K562 (cell line): ENCODE results near the gene CD84. TPM values are rescaled to one million over a fixed set of nuclear protein-coding genes. Genes with fewer than 3 reads are reported as not detected.
A peak's percentile ranks its signal among the peaks of the same experiment; 100 is the strongest.

Experiments
- ATAC-seq: fragments of 200-7000 bp; cut with Tn5 transposase; 3 replicates; pipeline ENCODE4 v1.9.1; 2020; ENCODE audit warnings: moderate library complexity
- BruUV-seq: library from RNA; stranded (reverse); fragments of 400-500 nt; replicated peaks from 2 replicates; lab custom pipeline; 2021; lab: Mats Ljungman, UMichigan
- CTCF ChIA-PET: fragments of 300-600 bp; formaldehyde crosslinking; extraction: SDS; loops from one replicate; lab custom pipeline; 2021; ENCODE audit warnings: low intra/inter-chr PET ratio; lab: Yijun Ruan, JAX
- POLR2A ChIA-PET: fragments of 300-600, 350-650 bp; sonication (Branson Sonifier 250); formaldehyde crosslinking; extraction: SDS; loops from one replicate; lab custom pipeline; 2021; ENCODE audit warnings: antibody characterized with exemption, inconsistent platforms; lab: Yijun Ruan, JAX
- DNase-seq, 4 experiments: peaks; one replicate each; pipeline versions ENCODE4 v3.0.0 to v3.0.0-alpha.2; 2011 to 2018; ENCODE audit warnings: low spot score in 3 of 4, mixed read lengths in 3 of 4; ENCODE audit errors: extremely low read depth in 1 of 4
- FAIRE-seq: peaks from 2 replicates; lab custom pipeline; 2011; peaks lifted over from hg19 to GRCh38; lab: Jason Lieb, UNC
- H2AFZ ChIP-seq: 2 replicates; pipeline ENCODE4 v1.6.0; 2011; ENCODE audit warnings: low read depth, low read length, control low read depth, inconsistent platforms
- H3K27ac ChIP-seq: fragments of 200-600 bp; 3 replicates; pipeline ENCODE4 v1.8.0; 2011; ENCODE audit warnings: low read depth, mild to moderate bottlenecking, control low read depth, inconsistent platforms, low read length, moderate library complexity, mixed read lengths; ENCODE audit errors: extremely low read depth
- H3K27me3 ChIP-seq, 2 experiments: fragments of 300-600 bp in 1 of 2; 2 replicates in 1 of 2; 3 replicates in 1 of 2; pipeline versions ENCODE4 v1.6.0 to v1.8.0; 2011; ENCODE audit warnings: inconsistent platforms in 2 of 2, low read length in 2 of 2, mild to moderate bottlenecking in 1 of 2, mixed read lengths in 1 of 2, moderate library complexity in 1 of 2; ENCODE audit not compliant: control insufficient read depth in 2 of 2, insufficient read depth in 2 of 2
- H3K36me3 ChIP-seq: fragments of 300-600 bp; 3 replicates; pipeline ENCODE4 v1.8.0; 2011; ENCODE audit warnings: mild to moderate bottlenecking, low read length, inconsistent platforms; ENCODE audit not compliant: control insufficient read depth, insufficient read depth
- H3K4me1 ChIP-seq, 2 experiments: fragments of 200-600 bp in 1 of 2; replicated peaks in 1 of 2; 2 replicates in 1 of 2; 3 replicates in 1 of 2; pipeline versions ENCODE4 v1.5.1 to v1.8.0; 2011; ENCODE audit warnings: inconsistent platforms in 2 of 2, low read length in 2 of 2, mild to moderate bottlenecking in 1 of 2, mixed read lengths in 1 of 2, moderate library complexity in 1 of 2; ENCODE audit not compliant: control insufficient read depth in 2 of 2, insufficient read depth in 2 of 2
- H3K4me2 ChIP-seq: 2 replicates; pipeline ENCODE4 v1.6.1; 2011; ENCODE audit warnings: low read length, control low read depth, inconsistent platforms, mixed read lengths; ENCODE audit not compliant: insufficient read depth
- H3K4me3 ChIP-seq: fragments of 200-600 bp; sonication (generic), shearing (Covaris generic); 2 replicates; pipeline ENCODE4 v1.5.1; 2016; ENCODE audit warnings: control low read depth, inconsistent platforms
- H3K79me2 ChIP-seq: fragments of 200-600 bp; 3 replicates; pipeline ENCODE4 v1.8.0; 2011; ENCODE audit warnings: low read length, inconsistent platforms; ENCODE audit not compliant: control insufficient read depth, insufficient read depth
- H3K9ac ChIP-seq, 2 experiments: 2 replicates each; pipeline versions ENCODE4 v1.6.0 to v1.6.1; 2011; ENCODE audit warnings: low read depth in 2 of 2, low read length in 2 of 2, control low read depth in 1 of 2, inconsistent platforms in 1 of 2, mild to moderate bottlenecking in 1 of 2, mixed read lengths in 1 of 2; ENCODE audit not compliant: insufficient read depth in 1 of 2
- H3K9me1 ChIP-seq: one replicate; pipeline ENCODE4 v1.6.0; 2011; ENCODE audit warnings: inconsistent platforms, mild to moderate bottlenecking, low read length, moderate library complexity; ENCODE audit not compliant: control insufficient read depth, insufficient read depth
- H3K9me3 ChIP-seq: replicated peaks from 2 replicates; pipeline ENCODE4 v1.5.1; 2011; ENCODE audit warnings: low read depth, low read length, inconsistent platforms; ENCODE audit not compliant: control insufficient read depth, insufficient read depth
- H4K20me1 ChIP-seq: replicated peaks from 2 replicates; pipeline ENCODE4 v1.6.1; 2011; ENCODE audit warnings: low read length, inconsistent platforms, mixed read lengths; ENCODE audit not compliant: control insufficient read depth, insufficient read depth
- CEBPZ ChIP-seq: fragments of 150-350 bp; IDR thresholded peaks from 2 replicates; pipeline ENCODE4 v1.6.1; 2014; ENCODE audit warnings: low read depth, mild to moderate bottlenecking, low read length, borderline replicate concordance
- CTBP1 ChIP-seq: fragments of 450-650 bp; IDR thresholded peaks from 2 replicates; pipeline ENCODE4 v1.6.1; 2016; ENCODE audit warnings: borderline replicate concordance
- ELF1 ChIP-seq: fragments of 200-800 bp; sonication (Bioruptor generic); IDR thresholded peaks from 2 replicates; pipeline ENCODE4 v1.6.1; 2016; ENCODE audit warnings: missing genetic modification characterization, missing compliant biosample characterization
- FOXK2 ChIP-seq, 2 experiments: fragments of 450-650 bp; IDR thresholded peaks in 1 of 2; conservative IDR thresholded peaks in 1 of 2; 2 replicates each; pipeline ENCODE4 v1.6.1; 2016; ENCODE audit warnings: low read depth in 2 of 2, mild to moderate bottlenecking in 1 of 2
- GTF2B ChIP-seq: IDR thresholded peaks from 2 replicates; pipeline ENCODE4 v1.6.1; 2011; ENCODE audit not compliant: insufficient read length; ENCODE audit errors: extremely low read depth
- RCOR1 ChIP-seq, 2 experiments: IDR thresholded peaks; 2 replicates each; pipeline ENCODE4 v1.6.1; 2012; ENCODE audit warnings: low read depth in 2 of 2, low read length in 2 of 2, borderline replicate concordance in 1 of 2, improper control_type of control experiment in 1 of 2
- ZNF12 ChIP-seq: sonication (generic); formaldehyde crosslinking; IDR thresholded peaks from 2 replicates; pipeline ENCODE4 v1.4.0; 2020; ENCODE audit warnings: mild to moderate bottlenecking, missing genetic modification reagents
- ZNF23 ChIP-seq: fragments of 250-450 bp; sonication (Bioruptor Pico); IDR thresholded peaks from 2 replicates; pipeline ENCODE4 v1.4.0; 2020; ENCODE audit warnings: mild to moderate bottlenecking
- ZNF57 ChIP-seq: fragments of 450-650 bp; formaldehyde crosslinking; IDR thresholded peaks from 2 replicates; pipeline ENCODE4 v1.4.0; 2020; ENCODE audit warnings: mild to moderate bottlenecking, moderate library complexity
- ZNF766 ChIP-seq: fragments of 200-800 bp; sonication (Bioruptor generic); conservative IDR thresholded peaks from 2 replicates; pipeline ENCODE4 v1.6.1; 2016; ENCODE audit warnings: missing genetic modification characterization, missing compliant biosample characterization
- WGBS: fragments of 100-300 bp; shearing (Covaris generic); methylation state at CpG from one replicate; pipeline ENCODE4 v1.1.6; 2016; ENCODE audit warnings: low coverage, mixed read lengths; ENCODE audit not compliant: insufficient coverage; ENCODE audit errors: missing lambda C conversion rate; 5-methylcytosine and 5-hydroxymethylcytosine counted together
- in situ Hi-C: fragments of 300-500 bp; cut with MboI; formaldehyde crosslinking; loops from 4 replicates; pipeline ENCODE4 v1.15.0; 2018; ENCODE audit warnings: inconsistent platforms, mixed read lengths
- intact Hi-C: fragments of 100-400 bp; cut with micrococcal nuclease; formaldehyde crosslinking; loops from 2 replicates; pipeline ENCODE4 v1.14.2; 2022
- polyA plus RNA-seq, 8 experiments: library from polyadenylated mRNA; depleted of rRNA in 4 of 8; stranded (reverse) in 5 of 8; unstranded in 3 of 8; fragments of >200 nt; fragmentation: Nextera tagmentation in 2 of 8; fragmentation: Illumina TruSeq in 1 of 8; extraction: Ambion mirVana in 2 of 8; extraction: Trizol in 1 of 8; gene quantifications; 2 replicates each; pipeline versions ENCODE4 v1.2.1 to v1.2.3, GENCODE V29; 2011 to 2014; ENCODE audit warnings: inconsistent platforms in 1 of 8, missing spikeins in 1 of 8
- total RNA-seq, 7 experiments: library from RNA; depleted of rRNA in 6 of 7; stranded (reverse); fragments of >200 nt in 6 of 7; fragmentation: Illumina TruSeq in 2 of 7; extraction: Trizol in 2 of 7; gene quantifications; 2 replicates each; pipeline versions ENCODE4 v1.2.1 to v1.2.3, GENCODE V29; 2011 to 2021; ENCODE audit warnings: low replicate concordance in 1 of 7

Gene CD84
- total and polyA plus RNA-seq, 9 of the 15 experiments (the other 6 are each of a cell fraction or from before 2014, with no cell fraction given), result 0.82 to 6.8 (median 2.0) TPM

- POLR2A ChIA-PET, result interaction anchor here (0.9 kb wide), 1 partner anchor 10 kb away, joined by 3 read pairs; no protein-coding TSS in a partner anchor
- no peak overlapping the region for H3K9ac ChIP-seq
- DNase-seq (no peak), FAIRE-seq (no peak), ATAC-seq (no peak)
- no peaks in the 10 kb centered on the region for H3K79me2 ChIP-seq
- 14% methylated on average over 2 of the region's 2 CpGs for WGBS
- H4K20me1 ChIP-seq, result no peaks in the 10 kb centered on the region
- TF ChIP-seq ZNF57 (CRISPR knock-in tag) (no peak), CTBP1 (peak; percentile 55; the same call in 1 of the 2 replicates), RCOR1 (IDR thresholded peaks at IDR 0.05; ENCODE audit: borderline replicate concordance in 1 of 2, low read depth in 2 of 2, low read length in 2 of 2) (0 out of 4 replicates have a peak, but pooled peaks of 1 of the 2 experiments have one; percentile 3)
- CTCF ChIA-PET, result no interaction called here
- H3K9me1 ChIP-seq, result no peaks in the 10 kb centered on the region
- no peak overlapping the region for H3K4me2 ChIP-seq
- no peaks in the 10 kb centered on the region for H3K36me3 ChIP-seq
- no peak overlapping the region for H3K4me3 ChIP-seq
- no peak overlapping the region for H2AFZ ChIP-seq
- in situ Hi-C loops, result no loop called here
- no TSS peak for BruUV-seq
- H3K4me1 ChIP-seq, result 0 out of 5 replicates have a peak, but pooled peaks cover 0 to 4% of the 10 kb centered on the region in 2 experiments
- intact Hi-C loops, result no loop called here
- peaks cover 4% of the 10 kb centered on the region; the same call in 1 of the 2 replicates for H3K9me3 ChIP-seq
- H3K27ac ChIP-seq, result no peak overlapping the region
- no peaks in the 10 kb centered on the region for H3K27me3 ChIP-seq
These were observed 86.7 kb downstream of the CD84 start for GRCh38 chr1:160492617-160493016.

GRCh38 chr1:160491981-160492380 lies 87.3 kb downstream of the CD84 start:
- Histone ChIP-seq H3K9me1 (no peaks in the 10 kb centered on the region), H3K4me2 (no peak overlapping the region), H3K9me3 (peaks cover 4% of the 10 kb centered on the region; the same call in 1 of the 2 replicates), H3K4me3 (no peak overlapping the region), H3K27me3 (no peaks in the 10 kb centered on the region), H2AFZ (no peak overlapping the region), H3K36me3 (no peaks in the 10 kb centered on the region), H3K4me1 (0 out of 5 replicates have a peak, but pooled peaks cover 0 to 4% of the 10 kb centered on the region in 2 experiments), H3K9ac (no peak overlapping the region), H4K20me1 (no peaks in the 10 kb centered on the region), H3K79me2 (no peaks in the 10 kb centered on the region), H3K27ac (no peak overlapping the region)
- intact Hi-C loops, result no loop called here
- FAIRE-seq (no peak), ATAC-seq (no peak), DNase-seq (no peak)
- BruUV-seq, result no TSS peak
- ChIA-PET POLR2A (interaction anchor here (0.9 kb wide), 1 partner anchor 9 kb away, joined by 3 read pairs; no protein-coding TSS in a partner anchor), CTCF (interaction anchor here (0.6 kb wide), 1 partner anchor 1563 kb away, joined by 3 read pairs; no protein-coding TSS in a partner anchor)
- WGBS, result 71% methylated on average over 3 of the region's 3 CpGs
- in situ Hi-C loops, result no loop called here
- TF ChIP-seq ZNF23 (no peak), GTF2B (no peak), ELF1 (tag) (no peak), CEBPZ (no peak), ZNF12 (CRISPR knock-in tag) (no peak), FOXK2 (conservative IDR thresholded peaks at IDR 0.05 in 1 of 2, IDR thresholded peaks at IDR 0.05 in 1 of 2; ENCODE audit: low read depth in 2 of 2) (no peak), ZNF766 (CRISPR knock-in tag) (no peak)
